Measurements from ENCODE around the gene SAMD11.

DNA sequence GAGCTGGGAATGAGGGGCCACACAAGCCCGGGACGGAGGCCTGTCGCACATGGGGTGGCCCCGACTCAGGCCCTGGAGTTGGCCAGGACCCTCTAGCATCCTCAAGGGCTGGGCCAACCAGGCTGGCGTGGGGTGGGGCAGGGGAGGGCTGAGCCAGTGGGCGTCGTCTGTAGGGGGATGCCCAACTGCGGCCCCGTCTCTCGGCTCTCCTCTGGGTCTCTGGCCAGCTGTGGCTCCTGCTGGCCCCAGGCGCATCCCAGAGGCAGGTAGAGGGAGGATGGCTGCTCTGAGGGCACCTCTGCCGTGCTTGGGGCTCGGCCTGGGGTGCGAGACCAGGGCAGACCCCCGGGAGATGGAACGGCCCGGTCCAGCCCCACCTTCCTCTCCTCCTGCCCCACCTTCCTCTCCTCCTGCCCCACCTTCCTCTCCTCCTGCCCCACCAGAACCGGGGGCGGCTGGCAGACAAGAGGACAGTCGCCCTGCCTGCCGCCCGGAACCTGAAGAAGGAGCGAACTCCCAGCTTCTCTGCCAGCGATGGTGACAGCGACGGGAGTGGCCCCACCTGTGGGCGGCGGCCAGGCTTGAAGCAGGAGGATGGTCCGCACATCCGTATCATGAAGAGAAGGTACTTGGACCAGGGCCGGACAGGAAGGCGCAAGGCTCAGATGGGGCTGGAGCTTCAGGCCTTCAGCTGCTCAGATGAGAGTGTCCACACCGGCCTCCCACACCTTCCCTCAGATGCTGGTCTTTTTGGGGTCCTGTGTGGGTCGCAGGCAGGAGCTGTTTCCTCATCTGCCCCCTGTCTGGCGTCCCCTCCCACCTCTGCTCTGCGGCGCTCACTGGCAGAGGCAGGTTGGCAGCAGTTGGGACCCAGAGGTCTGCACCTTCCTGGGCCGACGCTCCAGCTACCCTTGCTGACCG, 6.2 kb downstream of the SAMD11 start:
- TF ChIP-seq, protein P1, sequence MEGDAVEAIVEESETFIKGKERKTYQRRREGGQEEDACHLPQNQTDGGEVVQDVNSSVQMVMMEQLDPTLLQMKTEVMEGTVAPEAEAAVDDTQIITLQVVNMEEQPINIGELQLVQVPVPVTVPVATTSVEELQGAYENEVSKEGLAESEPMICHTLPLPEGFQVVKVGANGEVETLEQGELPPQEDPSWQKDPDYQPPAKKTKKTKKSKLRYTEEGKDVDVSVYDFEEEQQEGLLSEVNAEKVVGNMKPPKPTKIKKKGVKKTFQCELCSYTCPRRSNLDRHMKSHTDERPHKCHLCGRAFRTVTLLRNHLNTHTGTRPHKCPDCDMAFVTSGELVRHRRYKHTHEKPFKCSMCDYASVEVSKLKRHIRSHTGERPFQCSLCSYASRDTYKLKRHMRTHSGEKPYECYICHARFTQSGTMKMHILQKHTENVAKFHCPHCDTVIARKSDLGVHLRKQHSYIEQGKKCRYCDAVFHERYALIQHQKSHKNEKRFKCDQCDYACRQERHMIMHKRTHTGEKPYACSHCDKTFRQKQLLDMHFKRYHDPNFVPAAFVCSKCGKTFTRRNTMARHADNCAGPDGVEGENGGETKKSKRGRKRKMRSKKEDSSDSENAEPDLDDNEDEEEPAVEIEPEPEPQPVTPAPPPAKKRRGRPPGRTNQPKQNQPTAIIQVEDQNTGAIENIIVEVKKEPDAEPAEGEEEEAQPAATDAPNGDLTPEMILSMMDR (IDR thresholded peaks at IDR 0.05 in 2 of 3, conservative IDR thresholded peaks at IDR 0.05 in 1 of 3; ENCODE audit: borderline replicate concordance in 1 of 3, insufficient read depth in 1 of 3, low read depth in 2 of 3, low read length in 2 of 3) = no peak
- TF ChIP-seq POLR2AphosphoS5 (IDR thresholded peaks at IDR 0.05; ENCODE audit: low read depth, low read length) (no peak), EZH2 (IDR thresholded peaks at IDR 0.05) (no peak), CEBPB (IDR thresholded peaks at IDR 0.05; ENCODE audit: low read depth) (no peak), JUND (IDR thresholded peaks at IDR 0.05) (no peak)
- TF ChIP-seq, protein P2, sequence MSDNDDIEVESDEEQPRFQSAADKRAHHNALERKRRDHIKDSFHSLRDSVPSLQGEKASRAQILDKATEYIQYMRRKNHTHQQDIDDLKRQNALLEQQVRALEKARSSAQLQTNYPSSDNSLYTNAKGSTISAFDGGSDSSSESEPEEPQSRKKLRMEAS (IDR thresholded peaks at IDR 0.05) = no peak
